Activated CD8-positive, alpha-beta memory T cell treated with anti-CD3 and anti-CD28 coated beads, Interleukin-2, amount 50 U/mL, for 4 hours (primary cell): ENCODE measurements around the gene RUNDC3A.
"Not testable (repeated sequence)": the region's sequence is repeated elsewhere in the genome, so short reads cannot be mapped to it uniquely, and the experiment has no call there.

Source experiments
- DNase-seq: peaks from one replicate; pipeline ENCODE4 v3.0.0-alpha.2; 2020

The RUNDC3A gene

GRCh38 chr17:44361292-44362260 is 53.2 kb downstream of the RUNDC3A start:
- no peak for DNase-seq

- DNase-seq, result no peak
Observed at GRCh38 chr17:44362459-44362948, 54.1 kb downstream of the RUNDC3A start.

- DNase-seq, result no peak
Observed at GRCh38 chr17:44362949-44363612, 54.7 kb downstream of the RUNDC3A start.

GRCh38 chr17:44363613-44364159 is 55.3 kb downstream of the RUNDC3A start, which contains the start of gene FAM171A2:
FAM171A2 (minus strand) TSS chr17:44363853; CDS start chr17:44363714, 139 bp downstream.
- DNase-seq, result peak; percentile 71

- not testable (repeated sequence) for DNase-seq
Observed at GRCh38 chr17:44365051-44365450, 56.6 kb downstream of the RUNDC3A start.

GRCh38 chr17:44367231-44367979 is 59.0 kb downstream of the RUNDC3A start:
- no peak for DNase-seq
